IMR-90 (cell line): ENCODE data around the gene PTBP2. TPM values are rescaled to one million over a fixed set of nuclear protein-coding genes. Genes with fewer than 3 reads are reported as not detected.
"Not testable (repeated sequence)": the region's sequence is repeated elsewhere in the genome, so short reads cannot be mapped to it uniquely, and the experiment has no call there.

Experiments
- ATAC-seq: fragments of 200-7000 bp; cut with Tn5 transposase; 2 replicates; pipeline ENCODE4 v1.9.1; 2020; ENCODE audit warnings: low read depth, mild to moderate bottlenecking, moderate library complexity
- BruUV-seq: library from RNA; stranded (reverse); fragments of 400-500 nt; replicated peaks from 2 replicates; lab custom pipeline; 2021; lab: Mats Ljungman, UMichigan
- CTCF ChIA-PET: fragments of 300-600 bp; formaldehyde crosslinking; extraction: SDS; loops from one replicate; lab custom pipeline; 2021; ENCODE audit warnings: antibody characterized with exemption; lab: Yijun Ruan, JAX
- POLR2A ChIA-PET: fragments of 300-600 bp; sonication (Branson Sonifier 250); formaldehyde crosslinking; loops from one replicate; lab custom pipeline; 2022; ENCODE audit warnings: antibody characterized with exemption; ENCODE audit not compliant: unreplicated experiment; lab: Charles Lee
- DNase-seq: peaks from one replicate; pipeline ENCODE4 v3.0.0; 2013
- H2AFZ ChIP-seq: replicated peaks from 2 replicates; pipeline ENCODE3; 2013; ENCODE audit warnings: low read length, mild to moderate bottlenecking; ENCODE audit not compliant: poor library complexity
- H2AK5ac ChIP-seq: 2 replicates; pipeline ENCODE4 v1.6.1; 2013; ENCODE audit warnings: low read depth, low read length, inconsistent platforms
- H2AK9ac ChIP-seq: replicated peaks from 2 replicates; pipeline ENCODE3; 2013; ENCODE audit warnings: mild to moderate bottlenecking, low read depth, low read length, moderate library complexity; ENCODE audit not compliant: poor library complexity
- H2BK120ac ChIP-seq: 2 replicates; pipeline ENCODE4 v1.6.1; 2013; ENCODE audit warnings: low read depth, low read length, inconsistent platforms
- H2BK15ac ChIP-seq: 3 replicates; pipeline ENCODE4 v1.6.1; 2013; ENCODE audit warnings: low read depth, low read length, inconsistent platforms
- H2BK20ac ChIP-seq: 2 replicates; pipeline ENCODE4 v1.6.1; 2013; ENCODE audit warnings: low read depth, mild to moderate bottlenecking, inconsistent platforms, low read length, moderate library complexity
- H2BK5ac ChIP-seq: 2 replicates; pipeline ENCODE4 v1.6.1; 2013; ENCODE audit warnings: mild to moderate bottlenecking, low read depth, low read length, inconsistent platforms; ENCODE audit not compliant: poor library complexity, severe bottlenecking
- H3K14ac ChIP-seq: replicated peaks from 2 replicates; pipeline ENCODE4 v1.6.1; 2013; ENCODE audit warnings: low read depth, low read length, inconsistent platforms
- H3K18ac ChIP-seq: 2 replicates; pipeline ENCODE4 v1.6.1; 2013; ENCODE audit warnings: low read depth, low read length, control low read depth
- H3K23ac ChIP-seq: 2 replicates; pipeline ENCODE4 v1.6.1; 2013; ENCODE audit warnings: low read depth, low read length, inconsistent platforms
- H3K27ac ChIP-seq: 2 replicates; pipeline ENCODE4 v1.5.1; 2013; ENCODE audit warnings: mild to moderate bottlenecking, control low read depth, low read length; ENCODE audit not compliant: insufficient read depth
- H3K27me3 ChIP-seq: 2 replicates; pipeline ENCODE4 v1.6.1; 2013; ENCODE audit warnings: low read length; ENCODE audit not compliant: control insufficient read depth, insufficient read depth
- H3K36me3 ChIP-seq: 2 replicates; pipeline ENCODE4 v1.6.1; 2013; ENCODE audit warnings: low read length, mixed read lengths; ENCODE audit not compliant: control insufficient read depth, insufficient read depth
- H3K4ac ChIP-seq: 2 replicates; pipeline ENCODE4 v1.6.1; 2013; ENCODE audit warnings: low read depth, low read length, inconsistent platforms
- H3K4me1 ChIP-seq: 2 replicates; pipeline ENCODE4 v1.6.1; 2013; ENCODE audit warnings: low read length, mixed read lengths; ENCODE audit not compliant: control insufficient read depth, insufficient read depth
- H3K4me2 ChIP-seq: 2 replicates; pipeline ENCODE4 v1.6.1; 2013; ENCODE audit warnings: low read depth, mild to moderate bottlenecking, control low read depth, low read length, moderate library complexity
- H3K4me3 ChIP-seq: 2 replicates; pipeline ENCODE4 v1.5.1; 2013; ENCODE audit warnings: low read depth, mild to moderate bottlenecking, control low read depth, low read length, moderate library complexity; ENCODE audit not compliant: insufficient read depth
- H3K56ac ChIP-seq: 2 replicates; pipeline ENCODE4 v1.6.1; 2013; ENCODE audit warnings: low read length, inconsistent platforms; ENCODE audit not compliant: insufficient read depth; ENCODE audit errors: extremely low read depth
- H3K79me1 ChIP-seq, 2 experiments: 2 replicates each; pipeline ENCODE4 v1.6.1; 2013; ENCODE audit warnings: low read length in 2 of 2, inconsistent platforms in 1 of 2, low read depth in 1 of 2
- H3K9ac ChIP-seq: 2 replicates; pipeline ENCODE4 v1.6.1; 2013; ENCODE audit warnings: low read depth, low read length, control low read depth
- H3K9me1 ChIP-seq: 2 replicates; pipeline ENCODE4 v1.6.1; 2013; ENCODE audit warnings: low read length, inconsistent platforms; ENCODE audit not compliant: insufficient read depth
- H3K9me3 ChIP-seq: 2 replicates; pipeline ENCODE4 v1.6.1; 2013; ENCODE audit warnings: low read length; ENCODE audit not compliant: control insufficient read depth, insufficient read depth
- H4K20me1 ChIP-seq: 2 replicates; pipeline ENCODE4 v1.6.1; 2013; ENCODE audit warnings: low read length, inconsistent platforms; ENCODE audit not compliant: insufficient read depth
- H4K5ac ChIP-seq: 2 replicates; pipeline ENCODE4 v1.6.1; 2013; ENCODE audit warnings: mild to moderate bottlenecking, low read depth, low read length, control low read depth
- H4K8ac ChIP-seq, 2 experiments: 2 replicates each; pipeline ENCODE4 v1.6.1; 2013; ENCODE audit warnings: low read depth in 2 of 2, low read length in 2 of 2, control low read depth in 1 of 2, inconsistent platforms in 1 of 2
- H4K91ac ChIP-seq: 2 replicates; pipeline ENCODE4 v1.6.1; 2013; ENCODE audit warnings: low read depth, low read length, inconsistent platforms; ENCODE audit not compliant: insufficient read depth
- WGBS, 2 experiments: methylation state at CpG; one replicate each; pipeline versions ENCODE4 v1.1.5 to v1.1.7; 2013; ENCODE audit warnings: missing lambda C conversion rate in 2 of 2; ENCODE audit not compliant: insufficient read length in 1 of 2; ENCODE audit errors: extremely low coverage in 2 of 2; 5-methylcytosine and 5-hydroxymethylcytosine counted together
- dilution Hi-C: fragments of 300-500 bp; cut with HindIII; formaldehyde crosslinking; loops from one replicate; pipeline ENCODE4 v1.14.3; 2018; ENCODE audit warnings: low sequenced_read_pairs; ENCODE audit not compliant: unreplicated experiment
- in situ Hi-C: fragments of 300-500 bp; cut with MboI; formaldehyde crosslinking; loops from 3 replicates; pipeline ENCODE4 v1.14.3; 2019; ENCODE audit warnings: low sequenced_read_pairs, inconsistent platforms, mixed read lengths
- intact Hi-C: fragments of 100-400 bp; cut with micrococcal nuclease; formaldehyde crosslinking; loops from 2 replicates; pipeline ENCODE4 v1.10.0; 2022
- polyA plus RNA-seq, 3 experiments: library from polyadenylated mRNA; depleted of rRNA; stranded (reverse); fragments of >200 nt; gene quantifications; 2 replicates each; pipeline ENCODE4 v1.2.3, GENCODE V29; 2012; ENCODE audit warnings: low replicate concordance in 1 of 3
- total RNA-seq: library from RNA; depleted of rRNA; stranded (reverse); fragments of >200 nt; gene quantifications from 2 replicates; pipeline ENCODE4 v1.2.3, GENCODE V29; 2012

PTBP2 gene
- total and polyA plus RNA-seq, 2 of the 4 experiments (the other 2 are of a cell fraction): 9.7 to 37.8 TPM

GRCh38 chr1:96762586-96762985 lies 41.0 kb downstream of the PTBP2 start:
- H3K56ac ChIP-seq, H3K36me3 ChIP-seq, ATAC-seq, H3K27me3 ChIP-seq, H2AK9ac ChIP-seq, intact Hi-C loops, H4K20me1 ChIP-seq, H2BK15ac ChIP-seq, H4K5ac ChIP-seq, H3K9me3 ChIP-seq, H2BK5ac ChIP-seq, POLR2A ChIA-PET, H4K91ac ChIP-seq, H3K27ac ChIP-seq, in situ Hi-C loops, H4K8ac ChIP-seq, H3K18ac ChIP-seq, H2AK5ac ChIP-seq, H2BK20ac ChIP-seq, H3K14ac ChIP-seq, H3K23ac ChIP-seq, dilution Hi-C loops, H2BK120ac ChIP-seq, H3K9me1 ChIP-seq, BruUV-seq, CTCF ChIA-PET, H3K4me3 ChIP-seq, H2AFZ ChIP-seq, H3K4me1 ChIP-seq, H3K4me2 ChIP-seq, H3K9ac ChIP-seq, DNase-seq, H3K4ac ChIP-seq: not testable (repeated sequence)
- WGBS, 2 experiments: 96% methylated on average over 11 of the region's 36 CpGs; no CpG with 5 or more reads in 1 of the 2 experiments
- peaks cover 16 to 21% of the 10 kb centered on the region in 2 experiments for H3K79me1 ChIP-seq
